Activated T-cell treated with anti-CD3 and anti-CD28 coated beads, Interleukin-2, amount 50 U/mL, for 24 hours (primary cell): Measurements from ENCODE around the gene PGAP3.
"Not testable (repeated sequence)": the region's sequence is repeated elsewhere in the genome, so short reads cannot be mapped to it uniquely, and the experiment has no call there.

Experiments used
- DNase-seq: peaks from one replicate; pipeline ENCODE4 v3.0.0-alpha.2; 2020
- H3K27ac Mint-ChIP-seq: 2 replicates; pipeline ENCODE4 v1.8.0; 2020; ENCODE audit warnings: mild to moderate bottlenecking, mixed read lengths
- H3K27me3 Mint-ChIP-seq: 2 replicates; pipeline ENCODE4 v1.8.0; 2020; ENCODE audit warnings: mixed read lengths
- H3K36me3 Mint-ChIP-seq: 2 replicates; pipeline ENCODE4 v1.8.0; 2020; ENCODE audit warnings: low read depth, mixed read lengths
- H3K4me1 Mint-ChIP-seq: 2 replicates; pipeline ENCODE4 v1.8.0; 2020; ENCODE audit warnings: low read depth, mixed read lengths
- H3K4me3 Mint-ChIP-seq: 2 replicates; pipeline ENCODE4 v1.8.0; 2020; ENCODE audit warnings: mild to moderate bottlenecking, moderate library complexity, mixed read lengths
- H3K9me3 Mint-ChIP-seq: 2 replicates; pipeline ENCODE4 v1.8.0; 2020; ENCODE audit warnings: mixed read lengths

PGAP3 gene

DNA sequence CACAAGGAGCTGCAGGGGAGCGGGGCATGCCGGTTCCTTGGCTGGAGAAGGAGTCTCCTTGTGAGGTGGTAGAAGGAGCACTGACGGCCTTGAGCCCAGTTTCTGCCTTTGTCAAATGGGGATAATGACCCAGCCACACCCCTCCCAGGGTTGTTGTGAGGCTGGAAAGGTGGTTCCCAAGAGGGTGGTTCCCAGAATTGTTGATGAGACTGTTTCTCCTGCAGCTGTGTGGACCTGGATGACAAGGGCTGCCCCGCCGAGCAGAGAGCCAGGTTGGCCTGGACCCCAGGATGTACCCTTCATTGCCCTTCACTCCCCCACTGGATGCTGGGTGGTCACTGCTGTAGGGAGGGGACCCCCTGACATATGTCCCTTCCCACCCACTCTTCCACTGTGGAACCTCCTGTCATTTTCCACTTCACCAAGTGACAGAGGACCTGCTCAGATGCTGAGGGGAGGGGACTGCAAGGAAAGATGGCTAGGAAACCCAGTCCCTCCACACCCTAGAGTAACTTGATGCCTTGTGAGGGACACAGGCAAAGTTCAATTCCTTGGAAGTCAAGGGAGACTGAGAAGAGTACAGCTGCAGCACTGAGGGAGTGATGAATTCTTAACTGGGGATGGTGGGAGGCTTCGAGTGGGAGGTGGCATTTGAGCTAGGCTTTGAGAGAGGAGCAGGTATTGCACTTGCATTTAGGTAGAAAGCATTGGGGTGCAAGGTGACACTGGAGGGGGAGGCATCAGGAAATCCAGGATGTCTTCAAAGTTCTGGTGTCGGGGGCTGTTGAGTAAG is 31.9 kb upstream of the PGAP3 start:
- Mint-ChIP-seq H3K4me1 (no peaks in the 10 kb centered on the region), H3K27ac (peak overlapping the region; percentile 0), H3K27me3 (no peaks in the 10 kb centered on the region), H3K36me3 (peaks cover under 1% of the 10 kb centered on the region), H3K4me3 (no peak overlapping the region), H3K9me3 (no peaks in the 10 kb centered on the region)
- no peak for DNase-seq

DNA sequence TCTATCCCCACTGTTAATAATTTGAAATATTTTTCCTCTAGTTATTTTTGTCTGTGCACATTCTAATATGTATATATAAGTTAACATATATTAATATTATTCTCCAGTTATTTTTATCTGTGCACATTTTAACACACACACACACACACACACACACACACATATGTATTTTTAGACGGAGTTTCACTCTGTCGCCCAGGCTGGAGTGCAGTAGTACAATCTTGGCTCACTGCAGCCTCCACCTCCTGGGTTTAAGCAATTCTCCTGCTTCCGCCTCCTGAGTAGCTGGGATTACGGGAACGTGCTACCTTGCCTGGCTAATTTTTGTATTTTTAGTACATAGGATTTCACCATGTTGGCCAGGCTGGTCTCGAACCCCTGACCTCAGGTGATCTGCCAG is 29.8 kb upstream of the PGAP3 start:
- Mint-ChIP-seq H3K4me3 (no peak overlapping the region), H3K4me1 (no peaks in the 10 kb centered on the region), H3K27ac (no peak overlapping the region), H3K36me3 (no peaks in the 10 kb centered on the region), H3K9me3 (no peaks in the 10 kb centered on the region), H3K27me3 (no peaks in the 10 kb centered on the region)
- DNase-seq: no peak

DNA sequence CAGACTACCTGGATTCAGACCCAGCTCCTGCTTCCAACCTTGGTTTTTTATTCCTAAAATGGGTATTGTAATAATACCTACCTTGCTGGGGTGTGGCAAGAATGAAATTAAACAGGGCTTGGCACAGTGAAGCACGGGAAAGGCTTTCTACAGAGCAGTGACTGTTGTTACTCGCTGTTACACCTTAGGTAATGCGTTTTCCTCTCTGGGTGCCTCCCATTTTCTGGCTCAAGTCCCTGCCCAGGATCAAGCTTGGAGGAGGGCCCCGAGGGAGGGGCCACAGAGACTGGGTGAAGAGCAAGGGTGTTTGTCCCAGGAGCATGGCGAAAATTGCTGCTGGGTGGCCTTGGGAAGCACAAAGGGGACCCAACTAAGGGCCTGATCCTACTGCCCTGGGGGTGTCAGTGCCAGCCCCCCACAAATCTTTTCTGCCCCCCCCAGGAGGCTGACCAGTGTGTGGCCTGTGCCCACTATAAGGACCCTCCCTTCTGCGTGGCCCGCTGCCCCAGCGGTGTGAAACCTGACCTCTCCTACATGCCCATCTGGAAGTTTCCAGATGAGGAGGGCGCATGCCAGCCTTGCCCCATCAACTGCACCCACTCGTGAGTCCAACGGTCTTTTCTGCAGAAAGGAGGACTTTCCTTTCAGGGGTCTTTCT is 29.2 kb upstream of the PGAP3 start:
- no peak overlapping the region for H3K4me3 Mint-ChIP-seq
- no peaks in the 10 kb centered on the region for H3K9me3 Mint-ChIP-seq
- no peak overlapping the region for H3K27ac Mint-ChIP-seq
- H3K4me1 Mint-ChIP-seq: no peaks in the 10 kb centered on the region
- H3K27me3 Mint-ChIP-seq: no peaks in the 10 kb centered on the region
- H3K36me3 Mint-ChIP-seq: no peaks in the 10 kb centered on the region
- DNase-seq: no peak

DNA sequence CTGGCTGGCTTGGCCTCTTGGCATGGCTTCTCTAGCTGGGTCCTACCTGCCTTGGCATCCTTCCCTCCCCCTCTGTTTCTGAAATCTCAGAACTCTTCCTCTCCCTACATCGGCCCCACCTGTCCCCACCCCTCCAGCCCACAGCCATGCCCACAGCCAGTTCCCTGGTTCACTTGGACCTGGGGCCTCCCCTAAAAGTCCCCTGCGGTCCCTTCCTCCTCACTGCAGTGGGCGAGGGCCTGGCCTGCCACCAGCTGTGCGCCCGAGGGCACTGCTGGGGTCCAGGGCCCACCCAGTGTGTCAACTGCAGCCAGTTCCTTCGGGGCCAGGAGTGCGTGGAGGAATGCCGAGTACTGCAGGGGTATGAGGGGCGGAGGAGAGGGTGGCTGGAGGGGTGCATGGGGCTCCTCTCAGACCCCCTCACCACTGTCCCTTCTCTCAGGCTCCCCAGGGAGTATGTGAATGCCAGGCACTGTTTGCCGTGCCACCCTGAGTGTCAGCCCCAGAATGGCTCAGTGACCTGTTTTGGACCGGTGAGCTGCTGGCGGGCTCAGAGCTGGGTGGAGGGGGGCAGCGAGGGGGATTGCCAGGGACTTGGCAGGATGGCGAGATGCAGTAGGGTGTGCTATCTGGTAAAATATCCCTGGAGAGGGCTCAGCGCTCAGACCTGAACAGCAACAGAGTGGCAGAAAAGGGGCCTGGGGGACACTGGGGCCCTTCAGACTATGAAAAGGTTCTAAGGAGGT is 28.4 kb upstream of the PGAP3 start:
- Mint-ChIP-seq H3K27ac (no peak overlapping the region), H3K27me3 (no peaks in the 10 kb centered on the region)

DNA sequence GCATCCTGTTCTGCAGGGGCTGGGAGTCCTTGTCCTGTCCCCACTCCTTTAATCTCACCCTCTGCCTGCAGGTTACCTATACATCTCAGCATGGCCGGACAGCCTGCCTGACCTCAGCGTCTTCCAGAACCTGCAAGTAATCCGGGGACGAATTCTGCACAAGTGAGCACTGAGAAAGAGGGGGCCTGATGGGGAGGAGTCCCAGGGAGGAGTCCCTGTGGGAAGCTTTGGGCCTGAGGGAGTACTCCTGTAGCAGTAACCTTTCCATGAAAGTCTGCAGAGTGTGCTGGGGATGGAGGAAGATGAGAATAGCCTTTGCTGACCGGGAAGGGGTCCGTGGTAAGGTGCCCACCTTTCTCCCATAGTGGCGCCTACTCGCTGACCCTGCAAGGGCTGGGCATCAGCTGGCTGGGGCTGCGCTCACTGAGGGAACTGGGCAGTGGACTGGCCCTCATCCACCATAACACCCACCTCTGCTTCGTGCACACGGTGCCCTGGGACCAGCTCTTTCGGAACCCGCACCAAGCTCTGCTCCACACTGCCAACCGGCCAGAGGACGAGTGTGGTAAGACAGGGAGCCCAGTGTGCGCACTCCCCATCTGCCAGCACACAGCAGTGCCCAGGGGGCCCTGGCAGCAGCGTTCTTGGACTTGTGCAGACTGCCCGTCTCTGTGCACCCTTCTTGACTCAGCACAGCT is 27.7 kb upstream of the PGAP3 start:
- no peak overlapping the region for H3K27ac Mint-ChIP-seq
- no peak overlapping the region for H3K4me3 Mint-ChIP-seq
- DNase-seq: no peak
- no peaks in the 10 kb centered on the region for H3K4me1 Mint-ChIP-seq
- no peaks in the 10 kb centered on the region for H3K36me3 Mint-ChIP-seq
- H3K9me3 Mint-ChIP-seq: no peaks in the 10 kb centered on the region
- H3K27me3 Mint-ChIP-seq: no peaks in the 10 kb centered on the region

More for the DNA sequence above, 28.4 kb upstream of the PGAP3 start:
- Mint-ChIP-seq H3K36me3 (no peaks in the 10 kb centered on the region), H3K4me1 (no peaks in the 10 kb centered on the region), H3K4me3 (no peak overlapping the region), H3K9me3 (no peaks in the 10 kb centered on the region)
- DNase-seq: no peak

DNA sequence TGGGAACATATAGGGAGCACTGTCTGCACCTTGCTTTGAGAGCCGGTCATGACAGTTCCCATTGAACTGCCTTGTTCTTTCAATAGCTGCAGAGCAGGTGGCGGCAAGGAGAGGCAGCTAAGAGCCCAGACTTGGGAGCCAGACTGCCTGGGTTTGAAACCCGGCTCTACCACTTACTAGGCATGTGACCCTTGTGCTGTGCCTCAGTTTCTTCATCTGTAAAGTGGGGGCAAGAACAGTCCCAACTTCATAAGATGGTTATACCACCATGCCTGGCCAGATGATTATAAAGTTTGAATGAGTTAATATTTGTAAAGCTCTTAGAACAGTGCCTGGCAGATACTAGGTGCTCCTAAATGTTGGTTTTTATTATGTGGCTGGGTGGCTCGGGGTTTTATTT is 26.4 kb upstream of the PGAP3 start:
- Mint-ChIP-seq H3K27ac (no peak overlapping the region), H3K27me3 (no peaks in the 10 kb centered on the region), H3K4me1 (no peaks in the 10 kb centered on the region), H3K36me3 (no peaks in the 10 kb centered on the region), H3K4me3 (no peak overlapping the region), H3K9me3 (no peaks in the 10 kb centered on the region)
- no peak for DNase-seq

DNA sequence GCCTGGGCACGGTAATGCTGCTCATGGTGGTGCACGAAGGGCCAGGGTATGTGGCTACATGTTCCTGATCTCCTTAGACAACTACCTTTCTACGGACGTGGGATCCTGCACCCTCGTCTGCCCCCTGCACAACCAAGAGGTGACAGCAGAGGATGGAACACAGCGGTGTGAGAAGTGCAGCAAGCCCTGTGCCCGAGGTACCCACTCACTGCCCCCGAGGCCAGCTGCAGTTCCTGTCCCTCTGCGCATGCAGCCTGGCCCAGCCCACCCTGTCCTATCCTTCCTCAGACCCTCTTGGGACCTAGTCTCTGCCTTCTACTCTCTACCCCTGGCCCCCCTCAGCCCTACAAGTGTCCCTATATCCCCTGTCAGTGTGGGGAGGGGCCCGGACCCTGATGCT is 24.0 kb upstream of the PGAP3 start:
- Mint-ChIP-seq H3K36me3 (no peaks in the 10 kb centered on the region), H3K4me3 (no peak overlapping the region), H3K9me3 (no peaks in the 10 kb centered on the region), H3K27ac (no peak overlapping the region), H3K27me3 (no peaks in the 10 kb centered on the region), H3K4me1 (peaks cover 8% of the 10 kb centered on the region)
- no peak for DNase-seq

DNA sequence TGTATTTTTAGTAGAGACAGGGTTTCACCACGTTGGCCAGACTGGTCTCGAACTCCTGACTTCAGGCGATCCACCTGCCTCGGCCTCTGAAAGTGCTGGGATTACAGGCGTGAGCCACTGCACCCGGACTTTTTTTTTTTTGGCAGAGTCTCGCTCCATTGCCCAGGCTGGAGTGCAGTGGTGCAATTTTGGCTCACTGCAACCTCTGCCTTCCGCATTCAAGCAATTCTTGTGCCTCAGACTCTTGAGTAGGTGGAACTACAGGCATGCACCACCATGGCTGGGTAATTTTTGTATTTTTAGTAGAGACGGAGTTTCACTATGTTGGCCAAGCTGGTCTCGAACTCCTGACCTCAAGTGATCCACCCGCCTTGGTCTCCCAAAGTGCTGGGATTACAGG is 23.2 kb upstream of the PGAP3 start:
- H3K4me1 Mint-ChIP-seq: peaks cover 11% of the 10 kb centered on the region
- not testable (repeated sequence) for H3K27me3 Mint-ChIP-seq, H3K36me3 Mint-ChIP-seq, H3K27ac Mint-ChIP-seq, DNase-seq, H3K9me3 Mint-ChIP-seq, H3K4me3 Mint-ChIP-seq

DNA sequence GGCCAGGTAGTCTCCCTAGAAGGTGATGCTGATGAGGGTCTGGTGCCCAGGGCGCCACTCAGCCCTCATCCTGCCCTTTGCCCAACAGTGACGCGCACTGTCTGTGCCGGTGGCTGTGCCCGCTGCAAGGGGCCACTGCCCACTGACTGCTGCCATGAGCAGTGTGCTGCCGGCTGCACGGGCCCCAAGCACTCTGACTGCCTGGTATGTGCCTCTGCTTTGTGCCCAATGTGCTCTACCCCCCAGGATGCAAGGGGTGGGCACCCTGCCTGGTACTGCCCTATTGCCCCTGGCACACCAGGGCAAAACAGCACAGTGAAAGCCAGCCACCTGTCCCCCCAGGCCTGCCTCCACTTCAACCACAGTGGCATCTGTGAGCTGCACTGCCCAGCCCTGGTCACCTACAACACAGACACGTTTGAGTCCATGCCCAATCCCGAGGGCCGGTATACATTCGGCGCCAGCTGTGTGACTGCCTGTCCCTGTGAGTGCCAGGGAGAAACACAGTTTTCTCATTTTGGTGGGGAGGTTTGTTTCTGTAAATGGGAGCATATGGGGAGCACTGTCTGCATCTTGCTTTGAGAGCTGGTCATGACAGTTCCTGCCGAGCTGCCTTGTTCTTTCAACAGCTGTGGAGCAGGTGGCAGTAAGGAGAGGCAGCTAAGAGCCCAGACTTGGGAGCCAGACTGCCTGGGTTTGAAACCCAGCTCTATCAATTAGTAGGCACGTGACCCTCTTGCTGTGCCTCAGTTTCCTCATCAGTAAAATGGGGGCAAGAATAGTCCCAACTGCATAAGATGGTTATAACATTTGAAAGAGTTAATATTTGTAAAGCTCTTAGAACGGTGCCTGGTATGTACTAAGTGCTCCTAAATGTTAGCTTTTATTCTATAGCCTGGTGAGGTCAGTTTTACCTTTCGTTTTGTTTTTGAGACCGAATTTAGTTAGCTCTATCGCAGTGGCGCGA is 22.4 kb upstream of the PGAP3 start:
- DNase-seq: no peak
- Mint-ChIP-seq H3K27ac (no peak overlapping the region), H3K4me1 (peaks cover 11% of the 10 kb centered on the region), H3K9me3 (no peaks in the 10 kb centered on the region), H3K36me3 (no peaks in the 10 kb centered on the region), H3K27me3 (no peaks in the 10 kb centered on the region), H3K4me3 (no peak overlapping the region)

DNA sequence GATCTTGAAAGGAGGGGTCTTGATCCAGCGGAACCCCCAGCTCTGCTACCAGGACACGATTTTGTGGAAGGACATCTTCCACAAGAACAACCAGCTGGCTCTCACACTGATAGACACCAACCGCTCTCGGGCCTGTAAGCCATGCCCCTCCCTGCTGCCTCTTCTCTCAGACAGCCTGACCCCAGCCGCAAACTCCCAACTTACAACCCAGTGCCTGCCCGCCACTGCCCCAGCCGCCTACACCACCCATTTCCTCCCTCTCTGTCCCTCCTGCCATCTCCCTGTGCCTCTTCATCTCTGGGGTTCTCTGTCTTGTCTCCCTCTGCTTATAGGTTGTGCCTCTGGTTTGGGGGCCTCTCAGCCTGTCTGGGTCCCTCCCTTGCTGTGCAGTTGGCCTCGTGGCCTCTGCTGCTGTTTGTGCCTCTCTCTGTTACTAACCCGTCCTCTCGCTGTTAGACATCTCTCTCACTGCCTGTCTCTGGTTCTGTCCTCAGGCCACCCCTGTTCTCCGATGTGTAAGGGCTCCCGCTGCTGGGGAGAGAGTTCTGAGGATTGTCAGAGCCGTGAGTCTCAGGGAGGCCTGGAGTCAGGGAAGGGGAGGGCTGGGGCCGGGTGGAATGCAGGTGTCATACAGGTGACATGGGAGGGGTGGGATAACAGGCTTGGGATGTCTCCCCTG is 21.6 kb upstream of the PGAP3 start:
- H3K4me1 Mint-ChIP-seq: peaks cover 11% of the 10 kb centered on the region
- no peaks in the 10 kb centered on the region for H3K27me3 Mint-ChIP-seq
- no peaks in the 10 kb centered on the region for H3K9me3 Mint-ChIP-seq
- H3K4me3 Mint-ChIP-seq: no peak overlapping the region
- no peak for DNase-seq
- no peaks in the 10 kb centered on the region for H3K36me3 Mint-ChIP-seq
- no peak overlapping the region for H3K27ac Mint-ChIP-seq

DNA sequence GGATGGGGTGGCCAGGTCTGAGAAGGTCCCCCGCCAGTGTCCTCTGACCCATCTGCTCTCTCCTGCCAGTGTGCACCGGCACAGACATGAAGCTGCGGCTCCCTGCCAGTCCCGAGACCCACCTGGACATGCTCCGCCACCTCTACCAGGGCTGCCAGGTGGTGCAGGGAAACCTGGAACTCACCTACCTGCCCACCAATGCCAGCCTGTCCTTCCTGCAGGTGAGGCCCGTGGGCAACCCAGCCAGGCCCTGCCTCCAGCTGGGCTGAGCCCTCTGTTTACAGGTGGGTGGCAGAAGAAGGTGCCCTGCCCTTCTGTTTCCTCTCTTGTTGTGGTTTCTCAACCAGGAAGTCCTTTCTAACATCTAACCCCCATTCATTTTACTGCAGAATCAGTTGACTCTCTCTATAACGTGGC is 19.1 kb upstream of the PGAP3 start:
- Mint-ChIP-seq H3K27me3 (peaks cover 8% of the 10 kb centered on the region), H3K36me3 (no peaks in the 10 kb centered on the region), H3K27ac (peak overlapping the region; percentile 24), H3K4me1 (peaks cover 11% of the 10 kb centered on the region), H3K9me3 (no peaks in the 10 kb centered on the region), H3K4me3 (no peak overlapping the region)
- no peak for DNase-seq

DNA sequence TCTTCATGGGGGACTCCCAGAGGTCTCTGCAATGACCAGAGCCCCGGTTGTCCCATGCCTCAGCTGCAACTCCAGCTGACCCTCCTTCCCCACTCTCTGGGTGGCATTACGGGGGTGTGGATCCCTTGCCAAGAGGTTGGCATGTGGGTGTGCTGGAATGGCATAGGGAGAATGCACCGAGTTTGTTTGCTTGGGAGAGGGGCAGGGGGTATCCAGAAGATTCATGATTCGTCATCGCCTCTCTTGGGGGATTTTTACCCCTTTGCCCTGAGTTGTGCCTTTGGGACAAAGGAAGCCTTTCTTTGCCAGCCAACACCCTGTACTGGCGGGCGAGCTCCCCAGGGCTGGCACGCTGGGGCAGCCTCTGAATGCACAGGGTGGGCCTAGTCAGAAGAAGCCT is 18.5 kb upstream of the PGAP3 start:
- no peaks in the 10 kb centered on the region for H3K9me3 Mint-ChIP-seq
- no peaks in the 10 kb centered on the region for H3K36me3 Mint-ChIP-seq
- no peak overlapping the region for H3K27ac Mint-ChIP-seq
- H3K4me1 Mint-ChIP-seq: peaks cover 11% of the 10 kb centered on the region
- no peak for DNase-seq
- H3K4me3 Mint-ChIP-seq: no peak overlapping the region
- peaks cover 13% of the 10 kb centered on the region for H3K27me3 Mint-ChIP-seq

DNA sequence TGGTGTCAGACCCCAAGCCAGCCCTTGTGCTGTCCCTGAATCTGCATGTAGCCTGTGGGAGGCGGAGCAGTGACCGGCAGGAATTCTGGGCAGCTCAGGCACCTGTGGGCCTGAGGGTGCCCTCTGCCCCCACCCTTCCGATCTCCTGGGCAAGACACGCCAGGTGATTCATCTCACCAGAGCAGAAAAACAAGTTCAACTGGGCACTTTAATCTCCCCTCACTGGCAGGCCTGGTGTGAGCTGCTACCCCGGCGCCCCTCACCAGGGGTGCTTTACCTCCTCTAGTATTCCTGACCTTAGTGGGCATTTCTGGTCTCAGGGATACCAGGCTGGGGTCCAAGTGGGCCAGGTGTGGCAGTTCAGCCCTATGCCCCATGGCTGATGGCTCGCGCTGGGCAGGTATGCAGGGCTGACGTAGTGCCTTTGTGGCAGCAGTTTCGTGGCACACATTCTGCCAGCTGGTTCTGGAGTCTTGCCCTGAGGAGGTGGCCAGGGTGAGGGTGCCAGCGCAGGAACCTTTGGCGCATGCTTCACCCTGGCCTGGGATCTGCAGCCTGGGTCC is 18.0 kb upstream of the PGAP3 start:
- Mint-ChIP-seq H3K36me3 (no peaks in the 10 kb centered on the region), H3K9me3 (no peaks in the 10 kb centered on the region), H3K4me1 (peaks cover 14% of the 10 kb centered on the region), H3K27me3 (peaks cover 18% of the 10 kb centered on the region), H3K27ac (no peak overlapping the region), H3K4me3 (no peak overlapping the region)
- DNase-seq: no peak
